Measurements from ENCODE around the gene MNX1. TPM values are rescaled to one million over a fixed set of nuclear protein-coding genes. Genes with fewer than 3 reads are reported as not detected.

The MNX1 gene
- total RNA-seq, 2 experiments from 2014 or later, result not detected

DNA sequence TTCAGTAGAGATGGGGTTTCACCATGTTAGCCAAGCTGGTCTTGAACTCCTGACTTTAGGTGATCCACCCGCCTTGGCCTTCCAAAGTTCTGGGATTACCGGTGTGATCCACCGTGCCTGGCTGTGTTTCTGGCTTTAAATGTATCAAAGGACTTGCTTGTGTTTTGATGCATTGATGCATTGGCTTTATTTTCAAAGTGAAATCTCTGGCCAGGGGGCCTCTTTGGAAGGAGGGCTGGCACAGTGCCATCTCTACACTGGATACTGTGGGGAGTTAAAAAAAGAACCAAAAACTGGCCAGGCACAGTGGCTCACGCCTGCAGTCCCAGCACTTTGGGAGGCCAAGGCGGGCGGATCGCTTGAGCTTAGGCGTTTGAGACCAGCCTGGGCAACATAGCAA lies 16.0 kb downstream of the MNX1 start:
- intact Hi-C loops (cut with DNase I, micrococcal nuclease), result loop anchor here in 1 of 2 experiments (5.0 kb wide), 1 partner anchor 33 kb away; no protein-coding TSS in a partner anchor
- DNase-seq, result no peak
- H3K27me3 Mint-ChIP-seq, result peaks cover 36% of the 10 kb centered on the region
- no peak for ATAC-seq
- H3K4me3 Mint-ChIP-seq, result no peak overlapping the region
- ChIA-PET CTCF (interaction anchor here (0.7 kb wide), 1 partner anchor 1715 kb away, joined by 3 read pairs; no protein-coding TSS in a partner anchor), POLR2A (interaction anchor here (0.6 kb wide), 1 partner anchor 71 kb away, joined by 3 read pairs; no protein-coding TSS in a partner anchor)
- H3K9me3 Mint-ChIP-seq (ENCODE audit: low read depth), result no peaks in the 10 kb centered on the region
- H3K4me1 Mint-ChIP-seq, result peaks cover 2% of the 10 kb centered on the region
- no peaks in the 10 kb centered on the region for H3K36me3 Mint-ChIP-seq (ENCODE audit: low read depth)
- no peak overlapping the region for H3K27ac Mint-ChIP-seq

DNA sequence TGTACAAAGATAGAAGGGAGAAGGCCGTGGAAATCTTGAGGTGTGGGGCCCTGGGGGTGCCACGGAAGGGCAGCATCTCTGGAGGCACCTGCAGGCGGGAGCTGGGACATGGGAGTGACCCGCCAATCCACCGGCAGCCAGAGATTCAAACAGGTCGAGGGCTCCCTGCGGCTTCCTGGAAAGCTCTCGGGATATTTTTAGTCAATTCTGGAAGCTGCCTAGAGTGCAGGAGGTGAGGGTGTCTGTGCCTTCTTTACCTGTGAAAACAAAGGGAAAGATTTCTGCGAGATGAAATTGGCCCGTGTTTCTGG lies 16.6 kb downstream of the MNX1 start:
- ChIA-PET POLR2A (no interaction called here), CTCF (no interaction called here)
- ATAC-seq (no peak), DNase-seq (no peak)
- no peaks in the 10 kb centered on the region for H3K4me1 Mint-ChIP-seq
- H3K27me3 Mint-ChIP-seq, result peaks cover 33% of the 10 kb centered on the region
- intact Hi-C loops (cut with DNase I, micrococcal nuclease), result loop anchor here in 1 of 2 experiments (5.0 kb wide), 1 partner anchor 33 kb away; no protein-coding TSS in a partner anchor
- no peaks in the 10 kb centered on the region for H3K36me3 Mint-ChIP-seq (ENCODE audit: low read depth)
- no peak overlapping the region for H3K27ac Mint-ChIP-seq
- H3K4me3 Mint-ChIP-seq, result no peak overlapping the region
- no peaks in the 10 kb centered on the region for H3K9me3 Mint-ChIP-seq (ENCODE audit: low read depth)

DNA sequence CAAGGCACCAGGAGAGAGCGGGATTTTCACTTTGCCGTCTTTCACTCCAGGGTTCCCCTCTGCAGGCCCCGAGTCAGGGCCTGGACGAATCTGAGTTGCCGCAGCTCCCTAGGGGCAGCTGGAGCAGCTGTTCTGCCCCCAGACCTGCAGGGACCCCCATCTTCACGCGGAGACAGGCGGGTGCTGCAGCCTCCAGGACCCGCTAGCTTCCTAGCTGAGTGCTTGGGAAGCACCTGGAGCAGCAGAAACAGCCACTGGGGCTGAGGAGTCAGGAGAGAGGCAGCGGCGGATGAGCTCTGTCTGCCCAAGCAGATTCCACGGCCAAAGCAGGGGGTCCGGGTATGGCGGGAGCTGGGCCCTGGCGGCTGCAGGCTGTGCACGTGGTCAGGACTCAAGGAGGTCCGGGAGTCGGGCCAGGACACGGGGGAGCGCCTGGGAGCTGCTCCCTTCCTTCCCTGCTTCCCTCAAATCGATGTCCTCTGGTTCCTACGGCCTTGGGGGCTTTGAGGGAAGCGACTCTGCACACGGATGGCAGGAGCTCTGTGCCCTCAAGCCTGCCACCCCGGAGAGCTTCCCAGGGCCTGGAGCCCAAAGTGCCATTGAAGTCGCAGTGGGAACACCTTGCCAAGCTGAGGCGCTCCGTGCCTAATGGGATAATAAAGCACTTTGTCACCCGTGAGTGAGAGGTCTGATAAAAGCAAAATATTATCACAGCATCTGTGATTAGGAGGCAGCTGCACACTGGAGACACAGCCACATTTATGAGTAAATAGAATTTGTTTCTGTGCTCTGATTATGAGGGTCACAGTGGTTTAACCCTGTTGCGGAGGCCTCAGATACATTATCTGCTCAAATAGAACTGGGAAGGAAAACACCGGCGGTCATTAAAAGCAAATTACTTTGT lies 17.2 kb downstream of the MNX1 start:
- ATAC-seq, result no peak
- POLR2A ChIA-PET, result no interaction called here
- CTCF ChIA-PET, result no interaction called here
- DNase-seq, result no peak
- Mint-ChIP-seq H3K27ac (no peak overlapping the region), H3K27me3 (peaks cover 28% of the 10 kb centered on the region), H3K4me1 (no peaks in the 10 kb centered on the region), H3K4me3 (no peak overlapping the region), H3K9me3 (ENCODE audit: low read depth) (no peaks in the 10 kb centered on the region), H3K36me3 (ENCODE audit: low read depth) (no peaks in the 10 kb centered on the region)
- intact Hi-C loops (cut with DNase I, micrococcal nuclease), result loop anchor here in 1 of 2 experiments (5.0 kb wide), 1 partner anchor 34 kb away; no protein-coding TSS in a partner anchor

DNA sequence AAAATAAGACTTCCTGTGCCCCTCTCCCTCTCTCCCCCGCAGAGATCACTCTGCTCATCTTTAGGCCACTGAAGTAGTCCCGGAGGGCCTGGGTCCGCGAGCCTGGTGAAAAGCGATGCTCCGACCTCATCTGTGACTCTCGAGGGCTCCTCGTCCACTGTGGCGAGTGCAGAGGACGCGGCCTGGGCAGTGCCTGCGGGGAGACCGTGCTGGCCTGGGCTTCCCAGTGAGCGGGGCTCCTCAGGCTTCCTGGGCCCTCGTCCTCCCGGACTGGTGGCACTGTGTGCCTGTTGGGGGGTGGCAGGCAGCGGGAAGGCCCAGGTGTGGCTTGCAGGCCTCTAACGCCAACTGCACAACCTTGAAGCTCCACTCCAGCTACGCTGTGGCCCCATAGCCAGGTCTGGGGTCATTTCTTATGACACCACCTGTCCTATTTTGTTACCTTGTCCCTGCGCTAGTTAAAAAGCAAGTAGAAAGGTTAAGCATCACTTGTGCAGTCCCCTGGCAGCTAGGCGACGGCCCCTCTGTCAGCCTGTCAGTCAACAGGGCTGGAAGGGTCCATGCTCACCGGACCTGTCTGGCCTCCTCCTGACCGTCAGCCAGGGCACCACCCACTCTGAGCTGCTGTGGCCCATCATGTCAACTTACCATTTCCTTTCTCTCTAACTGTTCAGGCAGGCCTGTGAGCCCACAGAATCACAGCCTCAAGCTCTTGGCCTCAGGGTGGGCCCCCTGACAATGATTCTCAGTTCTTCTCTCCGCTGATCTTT lies 20.5 kb downstream of the MNX1 start:
- Mint-ChIP-seq H3K9me3 (ENCODE audit: low read depth) (no peaks in the 10 kb centered on the region), H3K36me3 (ENCODE audit: low read depth) (no peaks in the 10 kb centered on the region), H3K27me3 (peaks cover 9% of the 10 kb centered on the region), H3K27ac (no peak overlapping the region), H3K4me3 (no peak overlapping the region), H3K4me1 (no peaks in the 10 kb centered on the region)
- intact Hi-C loops (cut with DNase I, micrococcal nuclease), result loop anchor here in 1 of 2 experiments (5.0 kb wide), 1 partner anchor 37 kb away; no protein-coding TSS in a partner anchor
- ChIA-PET POLR2A (no interaction called here), CTCF (interaction anchor here (0.6 kb wide), 1 partner anchor 237 kb away, joined by 3 read pairs; no protein-coding TSS in a partner anchor)
- ATAC-seq, result no peak
- DNase-seq, result no peak

DNA sequence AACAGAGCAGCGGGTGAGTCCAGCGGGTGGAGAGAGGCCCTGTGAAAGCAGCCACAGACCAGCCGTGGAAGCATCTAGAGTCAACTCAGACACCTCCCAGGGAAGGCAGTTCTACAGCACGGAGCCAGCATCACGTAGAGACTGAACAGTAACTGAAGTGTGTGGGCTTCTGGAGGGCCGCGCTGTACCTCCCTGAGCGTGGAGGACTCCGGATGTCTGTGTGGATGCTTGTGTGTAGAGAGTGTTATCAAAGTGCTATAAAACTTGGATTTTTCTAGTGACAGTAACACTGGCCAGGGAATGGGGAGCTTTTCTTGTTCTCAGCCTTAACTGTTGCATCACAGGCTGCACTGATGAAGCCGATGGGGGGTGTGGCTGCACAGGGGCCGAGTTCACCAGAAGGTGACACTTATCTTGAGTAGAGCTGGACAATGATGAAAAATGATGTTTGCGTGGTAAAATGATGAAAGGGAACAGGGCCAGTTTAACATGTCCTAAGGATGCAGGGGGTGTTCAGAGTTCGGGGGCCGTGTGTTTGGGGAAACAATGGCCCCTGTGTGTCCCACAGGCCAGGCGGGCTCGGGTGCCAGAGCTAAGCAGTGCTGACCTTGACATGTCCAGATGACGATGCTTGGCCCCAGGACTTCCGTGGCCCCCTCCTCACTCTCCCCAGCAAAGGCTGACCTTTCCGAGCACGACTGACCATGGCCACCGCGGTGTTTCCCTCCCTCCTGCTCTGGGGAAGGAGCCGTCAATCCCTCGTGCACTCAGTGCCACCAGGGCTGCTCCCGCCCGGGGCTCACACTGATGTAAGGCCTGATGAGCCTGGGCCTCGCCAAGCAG lies 21.9 kb downstream of the MNX1 start:
- no peak for ATAC-seq
- Mint-ChIP-seq H3K36me3 (ENCODE audit: low read depth) (no peaks in the 10 kb centered on the region), H3K9me3 (ENCODE audit: low read depth) (no peaks in the 10 kb centered on the region), H3K27me3 (peaks cover 7% of the 10 kb centered on the region), H3K4me3 (no peak overlapping the region), H3K4me1 (no peaks in the 10 kb centered on the region), H3K27ac (no peak overlapping the region)
- ChIA-PET POLR2A (interaction anchor here (0.6 kb wide), 1 partner anchor 175 kb away, joined by 3 read pairs; no protein-coding TSS in a partner anchor), CTCF (no interaction called here)
- DNase-seq, result no peak
- intact Hi-C loops (cut with DNase I, micrococcal nuclease), result no loop called here

DNA sequence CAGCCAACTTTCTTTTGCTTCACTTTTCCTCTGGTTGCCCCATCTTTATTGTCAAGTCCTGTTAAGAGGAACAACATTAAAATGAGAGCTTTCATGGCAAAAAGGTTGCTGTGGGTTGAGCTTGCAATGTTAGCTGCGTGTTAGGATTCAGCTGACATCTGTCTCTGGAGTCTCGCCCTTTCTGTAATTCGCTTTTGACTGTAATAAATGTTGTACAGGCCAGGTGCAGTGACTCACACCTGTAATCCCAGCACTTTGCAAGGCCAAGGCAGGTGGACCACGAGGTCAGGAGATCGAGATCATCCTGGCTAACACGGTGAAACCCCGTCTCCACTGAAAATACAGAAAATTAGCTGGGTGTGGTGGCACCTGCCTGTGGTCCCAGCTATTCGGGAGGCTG lies 24.1 kb downstream of the MNX1 start:
- POLR2A ChIA-PET, result interaction anchor here (0.6 kb wide), 1 partner anchor 33 kb away, joined by 3 read pairs; no protein-coding TSS in a partner anchor
- Mint-ChIP-seq H3K4me3 (no peak overlapping the region), H3K4me1 (no peaks in the 10 kb centered on the region), H3K9me3 (ENCODE audit: low read depth) (no peaks in the 10 kb centered on the region), H3K27me3 (peaks cover 4% of the 10 kb centered on the region), H3K36me3 (ENCODE audit: low read depth) (peaks cover 3% of the 10 kb centered on the region), H3K27ac (no peak overlapping the region)
- CTCF ChIA-PET, result interaction anchor here (0.7 to 1.3 kb wide), 2 partner anchors 16 to 158 kb away, joined by 3 to 5 read pairs; no protein-coding TSS in a partner anchor
- DNase-seq (no peak), ATAC-seq (no peak)
- intact Hi-C loops (cut with DNase I, micrococcal nuclease), result no loop called here

DNA sequence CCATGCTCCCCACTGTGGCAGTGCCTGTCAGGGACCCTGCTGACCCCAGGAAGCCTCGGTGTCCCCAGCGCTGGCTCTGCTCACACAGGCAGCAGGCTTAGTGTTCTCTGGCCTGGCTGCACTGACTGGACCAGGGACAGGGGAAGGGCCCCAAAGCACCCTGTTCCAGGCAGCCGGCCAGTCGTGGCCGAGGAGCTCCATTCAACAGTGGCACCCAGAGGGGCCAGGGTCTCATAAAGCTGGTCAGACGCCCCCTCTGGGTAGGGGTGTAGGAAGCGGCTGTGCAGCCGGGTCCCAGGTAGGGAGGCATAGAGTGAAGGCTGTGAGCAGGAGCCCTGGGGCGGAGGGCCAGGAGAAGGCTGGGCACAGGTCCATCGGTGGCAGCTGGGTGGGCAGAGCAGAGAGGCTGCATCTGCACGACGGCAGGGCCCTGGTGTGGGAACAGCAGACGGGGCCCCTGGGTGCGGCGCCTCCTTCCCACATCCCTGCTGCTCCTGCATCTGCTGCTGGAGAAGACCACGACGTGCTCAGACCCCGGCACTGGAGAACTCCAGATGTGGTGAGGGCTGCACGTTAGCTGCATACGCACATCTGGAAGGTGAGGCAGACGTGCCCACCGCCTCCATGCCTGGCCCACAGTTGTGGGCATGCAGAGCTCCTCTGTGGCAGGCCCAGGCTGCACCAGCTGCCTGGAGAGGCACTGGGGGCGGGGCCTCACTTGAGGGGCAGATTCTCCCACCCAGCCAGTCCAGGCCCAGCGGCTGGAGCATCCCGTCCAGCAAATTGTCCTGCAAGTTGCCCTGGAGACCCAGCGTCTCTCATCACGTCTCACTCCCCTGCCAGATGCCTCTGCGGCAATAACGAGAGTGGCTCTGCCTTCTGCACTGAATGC lies 25.1 kb downstream of the MNX1 start:
- Mint-ChIP-seq H3K4me3 (no peak overlapping the region), H3K27me3 (peaks cover 2% of the 10 kb centered on the region), H3K9me3 (ENCODE audit: low read depth) (no peaks in the 10 kb centered on the region), H3K27ac (no peak overlapping the region), H3K36me3 (ENCODE audit: low read depth) (peaks cover 3% of the 10 kb centered on the region), H3K4me1 (no peaks in the 10 kb centered on the region)
- CTCF ChIA-PET, result interaction anchor here (1.3 kb wide), 1 partner anchor 15 kb away, joined by 5 read pairs; no protein-coding TSS in a partner anchor
- no peak for DNase-seq
- POLR2A ChIA-PET, result interaction anchor here (0.6 kb wide), 1 partner anchor 34 kb away, joined by 3 read pairs; no protein-coding TSS in a partner anchor
- no peak for ATAC-seq
- intact Hi-C loops (cut with DNase I, micrococcal nuclease), result no loop called here

DNA sequence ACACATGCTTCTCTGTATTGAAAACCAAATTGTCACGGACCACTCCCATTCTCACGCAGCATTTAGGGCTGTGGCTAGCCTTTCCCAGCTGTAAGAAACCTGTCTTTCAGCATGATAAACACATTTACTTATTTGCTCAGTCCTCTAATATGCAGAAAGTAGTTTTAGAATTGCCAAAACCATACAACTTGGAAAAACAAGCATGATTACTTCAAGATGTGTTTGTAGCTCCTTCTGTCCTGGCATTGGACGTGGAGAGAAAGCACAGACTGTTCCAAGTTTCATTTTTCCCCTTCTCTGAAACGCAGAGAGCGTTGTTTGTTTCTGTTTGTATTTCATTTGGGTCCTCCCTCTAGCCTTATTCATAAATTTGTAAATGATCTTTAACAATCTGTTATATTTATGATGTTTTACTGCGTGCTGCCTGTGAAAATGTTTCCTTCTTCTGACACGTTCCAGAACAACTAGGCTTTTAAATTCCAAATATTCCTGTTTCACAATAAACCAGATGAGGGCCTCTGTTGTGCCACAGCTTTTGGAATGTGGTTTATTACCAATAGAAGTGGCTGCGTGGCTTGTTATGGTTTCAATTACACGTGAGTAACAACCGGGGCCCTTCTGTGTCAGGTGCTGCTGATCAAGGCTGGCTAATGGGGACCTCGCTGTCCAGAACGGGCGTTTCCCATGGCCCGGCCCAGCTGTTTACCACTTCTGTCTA lies 26.1 kb downstream of the MNX1 start:
- Mint-ChIP-seq H3K36me3 (ENCODE audit: low read depth) (peaks cover 9% of the 10 kb centered on the region), H3K4me3 (no peak overlapping the region), H3K27ac (no peak overlapping the region), H3K9me3 (ENCODE audit: low read depth) (peaks cover 3% of the 10 kb centered on the region), H3K4me1 (no peaks in the 10 kb centered on the region), H3K27me3 (no peaks in the 10 kb centered on the region)
- intact Hi-C loops (cut with DNase I, micrococcal nuclease), result no loop called here
- ATAC-seq, result no peak
- no peak for DNase-seq
- ChIA-PET CTCF (no interaction called here), POLR2A (no interaction called here)

DNA sequence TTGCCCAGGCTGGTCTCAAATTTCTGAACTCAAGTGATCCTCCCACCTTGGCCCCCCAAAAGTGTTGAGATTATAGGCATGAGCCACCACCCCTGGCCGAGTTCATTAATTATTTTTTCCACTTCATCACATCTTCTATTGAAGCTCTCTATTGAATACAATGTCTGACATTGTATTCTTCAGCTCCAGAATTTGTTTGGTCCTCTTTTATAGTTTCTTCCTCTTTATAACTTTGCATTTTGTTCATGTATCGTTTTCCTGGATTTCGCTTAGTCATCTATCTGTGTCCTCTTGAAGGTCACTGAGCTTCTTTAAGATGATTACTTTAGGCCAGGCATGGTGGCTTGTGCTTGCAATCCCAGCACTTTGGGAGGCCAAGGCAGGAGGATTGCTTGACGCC lies 30.8 kb downstream of the MNX1 start:
- Mint-ChIP-seq H3K4me3 (no peak overlapping the region), H3K9me3 (ENCODE audit: low read depth) (peaks cover 8% of the 10 kb centered on the region), H3K4me1 (no peaks in the 10 kb centered on the region), H3K27me3 (no peaks in the 10 kb centered on the region), H3K36me3 (ENCODE audit: low read depth) (peaks cover 27% of the 10 kb centered on the region), H3K27ac (no peak overlapping the region)
- ATAC-seq (no peak), DNase-seq (no peak)
- ChIA-PET POLR2A (no interaction called here), CTCF (no interaction called here)
- intact Hi-C loops (cut with DNase I, micrococcal nuclease), result no loop called here

DNA sequence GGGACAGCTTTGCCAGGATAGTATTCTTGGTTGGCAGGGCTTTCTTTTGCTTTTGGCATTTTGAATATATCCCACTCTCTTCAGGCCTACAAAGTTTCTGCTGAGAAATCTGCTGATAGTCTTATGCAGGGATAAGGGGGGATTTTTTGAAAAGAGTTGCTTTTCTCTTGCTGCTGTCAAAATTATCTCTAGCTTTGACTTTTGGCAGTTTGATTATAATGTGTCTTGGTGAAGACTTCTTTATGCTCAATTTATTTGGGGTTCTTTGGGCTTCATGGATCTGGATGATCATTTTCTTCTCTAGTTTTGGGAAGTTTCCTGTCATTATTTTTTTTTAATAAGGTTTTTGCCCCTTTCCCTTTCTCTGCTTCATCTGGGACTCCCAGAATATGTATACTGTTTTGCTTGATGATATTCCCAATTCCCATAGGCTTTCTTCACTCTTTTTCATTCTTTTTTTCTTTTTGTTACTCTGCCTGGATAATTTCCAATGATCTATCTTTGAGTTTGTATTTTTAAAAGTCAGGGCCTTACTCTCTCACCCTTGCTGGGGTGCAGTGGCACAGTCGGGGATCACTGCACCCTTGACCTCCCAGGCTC lies 31.4 kb downstream of the MNX1 start:
- Mint-ChIP-seq H3K36me3 (ENCODE audit: low read depth) (peaks cover 29% of the 10 kb centered on the region), H3K4me3 (no peak overlapping the region), H3K27ac (no peak overlapping the region), H3K9me3 (ENCODE audit: low read depth) (peaks cover 8% of the 10 kb centered on the region), H3K27me3 (no peaks in the 10 kb centered on the region), H3K4me1 (no peaks in the 10 kb centered on the region)
- no peak for DNase-seq
- POLR2A ChIA-PET, result no interaction called here
- ATAC-seq, result no peak
- CTCF ChIA-PET, result no interaction called here
- intact Hi-C loops (cut with DNase I, micrococcal nuclease), result no loop called here

Data from activated CD4-positive, alpha-beta T cell treated with anti-CD3 and anti-CD28 coated beads for 36 hours (primary cell).